Stimulated activated CD4-positive, alpha-beta T cell treated with anti-CD3 and anti-CD28 coated beads, TNF-alpha, amount 100 ng/mL, for 1 hour (primary cell): ENCODE data around the gene UGT1A7.
A peak's percentile ranks its signal among the peaks of the same experiment; 100 is the strongest.
"Not testable (repeated sequence)": the region's sequence is repeated elsewhere in the genome, so short reads cannot be mapped to it uniquely, and the experiment has no call there.

ENCODE experiments used
- DNase-seq, 3 donors: peaks; one replicate each; pipeline ENCODE4 v3.0.0-alpha.2; 2020; ENCODE audit warnings: low read depth in 3 of 3, low spot score in 1 of 3

Gene UGT1A7

DNA sequence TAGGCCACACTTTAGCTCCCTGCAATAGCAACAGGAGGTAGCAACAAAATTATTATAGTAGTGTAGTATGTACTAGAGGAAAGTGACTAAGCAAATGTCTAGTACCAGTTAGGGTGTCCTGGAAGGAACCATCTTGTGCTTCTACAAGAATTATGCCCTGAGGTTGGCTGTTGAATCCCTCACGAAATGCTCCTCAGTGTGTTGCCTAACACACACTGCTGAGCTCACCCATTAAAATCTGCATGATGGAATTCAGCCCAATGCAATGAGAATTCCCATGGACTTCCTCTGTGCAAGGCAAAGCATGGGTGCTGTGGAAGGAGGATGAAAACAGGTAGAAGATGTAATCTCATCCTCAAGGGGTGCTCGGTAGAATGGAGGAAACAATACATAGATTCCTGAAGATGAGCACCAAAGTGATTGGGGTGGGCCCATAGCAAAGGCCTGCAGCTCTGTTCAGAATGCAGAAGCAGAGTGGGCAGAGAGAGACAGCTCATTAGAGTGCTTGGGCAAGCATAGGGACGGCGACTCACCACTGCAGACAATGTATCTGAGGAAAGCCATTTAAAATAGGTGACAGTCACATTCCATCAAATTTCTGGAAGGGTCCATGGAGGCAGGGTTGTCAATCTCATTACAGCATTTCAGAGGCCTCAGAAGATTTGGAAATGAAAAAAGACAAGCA is 1.2 kb upstream of the UGT1A7 start:
- DNase-seq, result no peak

- DNase-seq, result no peak
Measured at GRCh38 chr2:233684640-233685039, 2.9 kb downstream of the UGT1A7 start.

- no peak for DNase-seq
Measured at GRCh38 chr2:233686928-233687327, 5.2 kb downstream of the UGT1A7 start.

GRCh38 chr2:233688341-233688740 is 6.6 kb downstream of the UGT1A7 start:
- DNase-seq, result no peak

DNA sequence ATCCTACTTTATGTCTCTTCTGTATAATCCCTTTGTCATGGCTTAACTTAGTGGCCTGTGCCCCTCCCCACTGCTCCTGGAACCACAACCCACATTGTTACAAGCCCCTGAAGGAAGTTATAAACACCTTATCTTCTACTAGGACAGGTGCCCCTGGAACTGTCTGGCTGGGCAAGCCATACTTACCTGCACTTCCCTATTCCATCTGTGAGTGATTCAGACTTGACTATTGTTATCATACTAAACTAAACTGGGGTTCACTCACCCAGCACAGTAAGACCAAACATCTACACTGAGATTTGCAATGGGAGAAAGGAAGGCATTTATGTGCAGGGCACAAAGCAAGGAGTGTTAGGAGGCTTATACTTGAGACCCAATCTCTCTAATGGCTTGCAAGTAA is 7.3 kb downstream of the UGT1A7 start:
- DNase-seq, result no peak

- no peak for DNase-seq
Measured at GRCh38 chr2:233689501-233689900, 7.8 kb downstream of the UGT1A7 start.

DNA sequence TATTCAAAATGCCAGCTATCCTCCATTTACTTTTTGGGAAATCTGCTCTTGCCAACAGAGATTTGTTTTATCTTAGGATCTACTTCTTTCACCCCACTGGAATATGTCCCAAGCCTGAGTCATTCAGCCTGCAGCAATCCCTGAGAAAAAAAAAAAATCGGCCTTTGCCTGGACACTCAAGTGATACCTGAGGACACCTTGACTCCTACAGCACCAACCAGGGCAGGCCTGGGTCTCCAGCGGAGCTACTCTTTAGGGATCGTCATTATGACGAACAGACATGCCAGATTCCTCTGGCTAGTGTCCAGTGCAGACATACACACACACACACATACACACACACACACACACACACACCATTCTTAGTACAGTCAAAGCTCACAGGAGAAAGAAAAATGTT is 8.7 kb downstream of the UGT1A7 start:
- no peak for DNase-seq

- no peak for DNase-seq
Measured at GRCh38 chr2:233691443-233692433, 10.0 kb downstream of the UGT1A7 start.

GRCh38 chr2:233692648-233693047 is 10.9 kb downstream of the UGT1A7 start, which contains the start of gene UGT1A6:
Gene UGT1A6 (plus strand): TSS chr2:233692890. CDS start chr2:233693005, 115 bp downstream.
- DNase-seq, result no peak

DNA sequence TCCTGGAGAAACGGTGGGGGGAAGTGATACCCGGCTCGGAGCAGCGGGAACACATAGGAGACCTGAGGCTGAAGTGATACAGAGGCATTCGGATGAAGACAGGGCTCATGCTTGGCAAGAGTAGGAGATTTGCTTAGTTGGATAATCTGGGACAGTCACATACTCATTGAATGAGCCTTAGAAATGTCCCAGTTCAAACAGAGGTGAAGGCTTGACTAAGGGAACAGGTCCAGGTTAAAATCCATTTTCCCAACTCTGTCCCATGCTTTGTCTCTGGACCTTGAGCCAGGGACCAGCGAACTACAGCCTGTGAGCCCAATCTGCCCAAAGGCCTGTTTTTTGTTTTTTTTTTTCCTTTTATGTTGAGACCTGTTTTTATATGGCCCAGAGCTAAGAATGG is 12.3 kb downstream of the UGT1A7 start:
- no peak for DNase-seq

- no peak for DNase-seq
Measured at GRCh38 chr2:233698740-233699139, 17.0 kb downstream of the UGT1A7 start.

DNA sequence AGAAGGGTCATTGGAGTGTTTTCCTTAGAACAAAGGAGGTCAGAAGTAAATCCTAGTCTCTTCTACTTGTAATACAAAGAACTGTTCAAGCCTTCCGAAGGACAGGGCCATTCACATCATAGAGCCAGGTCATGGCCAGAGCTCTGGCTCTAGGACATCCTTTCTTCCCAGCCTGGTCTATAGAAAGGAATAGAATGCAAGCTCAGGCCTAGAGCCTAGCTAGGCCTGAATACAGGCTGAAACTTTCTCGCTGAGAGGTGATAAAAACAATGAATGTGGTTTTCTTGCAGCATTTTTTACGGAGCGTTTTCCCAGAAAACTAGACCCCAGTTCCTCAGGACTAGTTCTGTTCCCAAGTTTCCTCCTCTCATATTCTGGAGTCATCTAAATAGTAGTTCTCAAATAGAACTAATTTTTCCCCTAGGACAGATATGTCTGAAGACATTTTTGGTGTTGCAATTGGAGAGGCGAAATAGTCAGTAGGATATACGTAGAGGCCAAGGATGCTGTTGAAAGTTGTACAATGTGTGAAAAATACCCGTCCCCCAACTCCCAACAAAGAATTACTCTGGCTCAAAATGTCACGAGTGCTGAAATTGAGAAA is 17.8 kb downstream of the UGT1A7 start:
- DNase-seq, result no peak

- no peak for DNase-seq
Measured at GRCh38 chr2:233700028-233700635, 18.4 kb downstream of the UGT1A7 start.

GRCh38 chr2:233700842-233701241 is 19.1 kb downstream of the UGT1A7 start:
- not testable (repeated sequence) for DNase-seq

- no peak for DNase-seq
Measured at GRCh38 chr2:233702238-233702637, 20.5 kb downstream of the UGT1A7 start.

- no peak for DNase-seq
Measured at GRCh38 chr2:233705911-233706506, 24.3 kb downstream of the UGT1A7 start.

DNA sequence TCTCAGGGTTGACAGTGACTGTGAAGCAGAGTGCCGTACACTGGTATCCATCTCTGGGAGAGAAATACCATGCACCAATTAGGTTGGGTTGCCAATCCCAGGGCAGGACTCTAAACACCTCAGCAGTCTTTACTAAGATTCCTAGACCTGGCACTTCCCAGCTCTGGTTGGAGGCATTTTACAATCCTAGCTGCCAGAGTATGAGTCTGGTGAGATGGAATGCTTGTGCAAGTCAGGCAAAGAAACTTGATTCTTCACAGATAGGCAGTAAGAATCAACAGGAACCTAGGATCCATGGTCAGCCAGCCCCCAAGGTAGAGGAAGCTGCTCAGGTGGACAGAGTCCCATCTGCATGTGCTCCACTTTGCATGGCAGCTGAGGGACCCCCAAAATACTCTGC is 25.0 kb downstream of the UGT1A7 start:
- DNase-seq, result no peak

DNA sequence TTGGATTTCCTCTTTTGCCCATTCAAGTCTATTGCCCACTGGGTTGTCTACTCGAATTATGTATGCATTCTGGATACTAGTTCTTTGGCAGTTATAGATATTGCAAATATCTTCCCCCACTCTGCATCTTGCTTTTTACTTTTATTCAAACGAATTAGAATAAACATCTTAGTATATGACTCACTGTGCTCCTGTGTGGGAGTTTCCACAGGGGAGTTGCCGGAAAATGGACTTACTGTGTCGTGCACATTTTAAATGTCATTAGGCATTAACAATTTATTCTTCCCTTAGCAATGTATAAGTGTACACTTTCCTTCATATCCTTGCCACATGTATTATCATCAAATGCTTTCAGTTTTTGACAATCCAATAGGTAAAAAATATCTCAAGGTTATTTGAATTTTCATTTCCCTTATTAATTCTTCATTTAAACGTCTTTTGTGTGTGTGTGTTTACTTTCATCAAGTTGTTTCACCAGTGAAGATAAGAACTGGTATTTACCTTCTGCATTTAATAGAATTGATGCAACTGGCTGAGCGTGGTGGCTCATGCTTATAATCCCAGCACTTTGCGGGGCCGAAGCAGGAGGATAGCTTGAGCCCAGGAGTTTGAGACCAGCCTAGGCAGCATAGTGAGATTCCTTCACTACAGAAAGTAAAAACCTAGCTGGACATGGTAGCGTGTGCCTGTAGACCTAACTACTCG is 26.4 kb downstream of the UGT1A7 start:
- no peak for DNase-seq

DNA sequence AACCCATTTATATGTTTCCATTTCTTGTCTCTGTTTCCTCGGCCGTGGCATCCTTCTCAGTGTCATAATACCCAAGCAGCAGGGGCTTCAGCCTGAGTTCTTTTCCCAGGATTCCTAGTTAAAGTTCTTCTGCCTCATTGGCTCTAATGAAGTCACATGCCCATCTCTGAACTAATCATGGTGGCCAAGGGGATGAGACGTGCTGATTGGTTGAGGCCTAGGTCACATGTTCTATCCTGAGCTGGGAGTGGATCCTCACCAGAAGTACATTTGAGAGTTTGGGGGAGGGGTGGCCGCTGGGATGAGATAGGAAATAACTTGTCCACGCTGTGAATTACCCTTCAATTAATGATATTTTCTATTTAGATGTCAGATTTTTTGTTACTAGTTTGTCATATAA is 27.2 kb downstream of the UGT1A7 start:
- DNase-seq, result no peak

- peak; percentile 9 to 49 (median 18) for DNase-seq
Measured at GRCh38 chr2:233711312-233712008, 29.8 kb downstream of the UGT1A7 start.
